ENCODE measurements around the gene PERM1. TPM values are rescaled to one million over a fixed set of nuclear protein-coding genes. Genes with fewer than 3 reads are reported as not detected.

Gene PERM1
- total RNA-seq, 4 donors from 2014 or later, result 0.24 to 0.93 (median 0.44) TPM

- DNase-seq (ENCODE audit: low spot score in 2 of 2), result no peak
- peaks cover 6% of the 10 kb centered on the region for H3K27me3 ChIP-seq
- 84% methylated on average over 9 of the region's 16 CpGs for WGBS
- H3K9me3 ChIP-seq, result no peaks in the 10 kb centered on the region
- H3K4me1 ChIP-seq, result peaks cover 52% of the 10 kb centered on the region
- TF ChIP-seq POLR2A (IDR thresholded peaks at IDR 0.05), result no peak
- H3K4me3 ChIP-seq, result no peak overlapping the region
- H3K36me3 ChIP-seq, result peaks cover 10% of the 10 kb centered on the region
- no peak overlapping the region for H3K27ac ChIP-seq
Observed at GRCh38 chr1:963301-963651, 18.6 kb downstream of the PERM1 start.

GRCh38 chr1:962381-963300, 19.3 kb downstream of the PERM1 start:
- DNase-seq (ENCODE audit: low spot score in 2 of 2), result no peak
- H3K27ac ChIP-seq, result no peak overlapping the region
- H3K27me3 ChIP-seq, result peaks cover 4% of the 10 kb centered on the region
- no peaks in the 10 kb centered on the region for H3K9me3 ChIP-seq
- WGBS, result 97% methylated on average over 12 of the region's 57 CpGs
- peaks cover 53% of the 10 kb centered on the region for H3K4me1 ChIP-seq
- H3K36me3 ChIP-seq, result peaks cover 10% of the 10 kb centered on the region
- H3K4me3 ChIP-seq, result no peak overlapping the region
- TF ChIP-seq CTCF (IDR thresholded peaks at IDR 0.05) (no peak), POLR2AphosphoS5 (IDR thresholded peaks at IDR 0.05) (no peak), POLR2A (IDR thresholded peaks at IDR 0.05) (no peak), EP300 (IDR thresholded peaks at IDR 0.05) (no peak)

- TF ChIP-seq POLR2A (IDR thresholded peaks at IDR 0.05) (no peak), EP300 (IDR thresholded peaks at IDR 0.05) (no peak), POLR2AphosphoS5 (IDR thresholded peaks at IDR 0.05) (no peak), CTCF (IDR thresholded peaks at IDR 0.05) (no peak)
- H3K4me1 ChIP-seq, result peaks cover 50% of the 10 kb centered on the region
- 63% methylated on average over 8 of the region's 56 CpGs for WGBS
- no peaks in the 10 kb centered on the region for H3K27me3 ChIP-seq
- no peak overlapping the region for H3K27ac ChIP-seq
- no peak for DNase-seq (ENCODE audit: low spot score in 2 of 2)
- H3K36me3 ChIP-seq, result peaks cover 19% of the 10 kb centered on the region
- peak overlapping the region; percentile 95 for H3K4me3 ChIP-seq
- H3K9me3 ChIP-seq, result no peaks in the 10 kb centered on the region
Observed at GRCh38 chr1:961132-961669, 20.7 kb downstream of the PERM1 start.

GRCh38 chr1:960363-961131, 21.3 kb downstream of the PERM1 start, which contains the start of gene KLHL17:
TSS of gene KLHL17 (plus strand) at chr1:960584. CDS start at chr1:960694, 110 bp downstream.
- Histone ChIP-seq H3K27me3 (no peaks in the 10 kb centered on the region), H3K4me1 (peaks cover 43% of the 10 kb centered on the region), H3K4me3 (peak within 1 kb of the TSS; percentile 95), H3K27ac (no peak within 1 kb of the TSS), H3K36me3 (peaks cover 25% of the 10 kb centered on the region), H3K9me3 (no peaks in the 10 kb centered on the region)
- TF ChIP-seq POLR2AphosphoS5 (IDR thresholded peaks at IDR 0.05) (no peak), CTCF (IDR thresholded peaks at IDR 0.05) (no peak), EP300 (IDR thresholded peaks at IDR 0.05) (no peak), POLR2A (IDR thresholded peaks at IDR 0.05) (no peak)
- no peak for DNase-seq (ENCODE audit: low spot score in 2 of 2)
- WGBS, result 4% methylated on average over 21 of the region's 109 CpGs

- 13% methylated on average over 31 of the region's 57 CpGs for WGBS
- DNase-seq (ENCODE audit: low spot score in 2 of 2), result no peak
- H3K4me1 ChIP-seq, result peaks cover 42% of the 10 kb centered on the region
- no peaks in the 10 kb centered on the region for H3K27me3 ChIP-seq
- H3K36me3 ChIP-seq, result peaks cover 32% of the 10 kb centered on the region
- no peaks in the 10 kb centered on the region for H3K9me3 ChIP-seq
- H3K27ac ChIP-seq, result no peak overlapping the region
- TF ChIP-seq POLR2A (IDR thresholded peaks at IDR 0.05), result no peak
- peak overlapping the region; percentile 95 for H3K4me3 ChIP-seq
Observed at GRCh38 chr1:959731-960362, 22.0 kb downstream of the PERM1 start.
